ENCODE results near the gene TMEM119.
"Not testable (repeated sequence)": the region's sequence is repeated elsewhere in the genome, so short reads cannot be mapped to it uniquely, and the experiment has no call there.

TMEM119 gene

DNA sequence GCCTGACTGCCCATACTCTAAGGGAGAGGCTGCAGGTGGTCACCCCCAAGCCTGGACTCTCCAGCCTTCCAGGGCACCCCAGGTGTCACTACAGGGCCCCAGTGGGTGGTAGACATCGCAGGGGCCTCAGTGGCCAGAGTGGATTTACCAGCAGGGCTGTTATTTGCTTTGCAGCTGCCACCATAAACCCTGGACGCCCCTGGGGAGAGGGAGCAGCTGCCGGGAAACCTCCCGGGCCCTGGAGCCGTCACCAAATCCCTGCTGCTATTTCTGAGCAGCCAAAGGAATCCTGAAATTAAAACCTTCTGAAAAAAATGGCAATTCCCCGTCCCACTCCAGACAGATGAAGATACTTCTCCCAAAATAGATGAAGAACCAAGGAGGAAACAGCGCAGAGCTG lies 13.9 kb downstream of the TMEM119 start:
- DNase-seq (ENCODE audit: low spot score): no peak
- FAIRE-seq: no peak

DNA sequence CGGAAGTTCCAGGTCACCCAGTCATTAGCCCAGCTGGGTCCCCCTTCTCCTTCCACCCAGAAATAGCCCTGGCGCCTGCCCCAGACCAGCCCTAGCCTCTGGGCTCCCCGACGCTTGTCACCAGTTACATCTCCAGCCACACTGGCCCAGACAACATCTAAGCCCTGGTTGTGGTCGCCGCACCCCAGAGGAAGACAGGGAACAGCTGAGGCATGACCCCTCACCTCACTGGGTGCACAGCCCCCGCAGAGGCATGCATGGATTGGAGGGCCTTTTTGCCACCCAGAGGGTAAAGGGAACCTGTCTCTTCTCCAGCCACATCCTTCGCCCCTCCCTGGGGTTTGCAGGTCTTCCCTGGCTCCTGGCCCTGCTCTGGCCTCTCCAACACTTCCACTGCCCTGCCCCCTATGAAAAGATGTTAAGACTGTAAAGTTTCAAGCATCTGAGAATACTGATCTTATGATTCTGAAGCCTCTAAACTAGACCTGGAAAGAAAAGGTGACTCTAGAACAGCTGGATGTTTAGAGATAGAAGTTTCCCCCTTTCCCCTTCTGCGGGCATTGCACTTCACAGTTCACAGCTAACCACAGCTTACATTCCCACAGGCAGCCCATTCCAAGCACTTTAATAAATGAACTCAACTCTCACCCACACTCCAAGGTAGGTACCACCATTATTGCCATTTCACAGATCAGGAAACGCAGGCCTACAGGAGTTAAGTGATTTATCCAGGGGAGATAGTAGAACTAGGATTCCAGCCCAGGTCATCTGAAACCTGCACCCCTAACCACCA lies 14.7 kb downstream of the TMEM119 start:
- no peak for DNase-seq (ENCODE audit: low spot score)
- FAIRE-seq: no peak

DNA sequence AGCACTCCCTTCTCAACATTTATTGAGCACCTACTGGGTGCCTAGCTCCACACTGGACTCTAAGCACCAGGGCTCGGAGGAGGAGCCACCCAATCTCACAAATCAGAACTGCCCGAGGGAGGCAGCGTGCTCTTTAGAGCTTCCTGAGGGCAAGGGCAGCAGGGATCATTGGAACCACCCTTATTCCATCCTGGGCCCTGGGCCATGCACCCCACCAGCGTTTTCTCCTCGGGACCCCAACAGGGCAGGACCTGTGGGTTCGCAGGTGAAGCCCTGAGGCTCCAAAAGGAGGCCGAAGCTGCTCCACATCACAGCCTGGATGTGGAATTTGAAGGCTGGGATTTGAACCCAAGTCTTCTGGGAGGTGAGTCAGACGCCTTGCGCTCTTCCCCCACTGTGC lies 15.4 kb downstream of the TMEM119 start:
- FAIRE-seq (no peak), DNase-seq (ENCODE audit: low spot score) (no peak)

DNA sequence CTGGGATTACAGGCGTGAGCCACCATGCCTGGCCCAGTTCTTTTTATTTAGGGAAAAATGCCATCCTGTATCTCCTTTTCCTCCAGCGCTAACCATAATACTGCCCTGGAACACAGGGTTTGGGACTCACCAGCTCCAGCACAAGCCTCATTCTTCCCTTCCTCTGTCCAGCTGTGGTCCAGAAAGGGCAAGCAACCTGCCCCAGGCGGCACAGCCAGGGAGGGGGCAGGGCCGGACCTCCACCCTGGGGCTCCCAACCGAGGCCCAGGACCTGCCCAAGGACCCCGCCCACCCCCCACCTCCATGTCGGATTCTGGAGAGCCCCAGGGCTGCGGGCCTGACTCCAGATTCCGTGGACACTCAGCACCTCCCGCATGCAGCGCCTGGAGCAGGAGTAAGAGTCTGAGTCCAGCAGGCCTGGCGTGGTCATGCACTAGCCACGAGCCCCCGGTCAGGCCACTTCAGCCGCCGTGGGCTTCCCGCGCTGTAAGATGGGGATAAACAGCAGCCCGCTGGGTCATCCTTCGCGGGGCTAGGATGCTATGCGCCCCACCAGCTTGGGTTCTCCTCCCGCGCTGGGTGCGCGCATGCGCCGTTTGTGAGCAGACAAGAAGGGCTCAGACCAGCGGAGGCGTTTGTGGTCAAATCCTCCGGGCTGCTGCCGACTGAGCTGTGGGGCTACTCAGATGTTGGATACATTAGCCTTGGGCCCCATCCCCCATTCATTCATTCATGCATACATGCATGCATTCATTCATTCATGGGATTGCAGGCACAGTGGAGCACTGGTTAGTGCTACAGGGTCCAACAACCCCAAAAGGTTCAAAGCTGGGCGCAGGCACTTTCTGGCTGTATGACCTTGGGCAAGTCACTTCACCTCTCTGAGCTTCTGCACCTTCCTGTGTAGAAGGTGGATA lies 16.3 kb downstream of the TMEM119 start:
- DNase-seq (ENCODE audit: low spot score): no peak
- FAIRE-seq: no peak

DNA sequence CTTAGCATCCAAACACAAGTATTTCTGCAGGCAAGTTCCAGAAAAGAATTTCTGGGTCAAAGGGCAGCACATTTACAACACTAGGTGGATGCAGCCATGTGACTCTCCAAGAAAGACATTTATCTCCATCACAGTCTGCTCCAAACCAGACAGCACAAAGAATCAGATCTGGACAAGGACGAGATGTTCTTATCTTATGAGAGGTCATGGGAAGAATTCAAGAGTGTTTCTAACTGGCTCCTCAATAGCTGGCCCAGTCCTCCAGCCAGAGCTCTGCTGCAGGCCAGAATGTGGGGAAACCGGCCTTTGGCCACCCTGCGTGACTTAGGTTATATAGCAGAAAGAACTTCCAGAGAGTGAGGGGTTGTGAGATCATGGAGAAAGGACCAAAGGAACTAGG lies 17.4 kb downstream of the TMEM119 start:
- FAIRE-seq (no peak), DNase-seq (ENCODE audit: low spot score) (no peak)

DNA sequence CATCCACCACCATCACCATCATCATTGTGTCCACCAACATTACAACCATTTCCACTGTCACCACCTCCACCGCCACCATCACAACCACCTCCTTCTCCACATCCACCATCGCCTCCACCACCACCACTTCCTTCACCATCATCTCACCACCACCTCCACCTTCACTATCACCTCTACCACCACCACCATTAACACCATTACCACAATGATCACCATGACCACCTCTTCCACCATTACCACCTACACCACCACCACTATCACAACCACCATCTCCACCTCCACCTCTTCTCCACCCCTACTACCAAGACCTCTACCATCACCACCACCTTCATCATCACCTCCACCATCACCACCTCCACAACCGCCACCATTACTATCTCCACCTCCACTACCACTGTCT lies 19.1 kb downstream of the TMEM119 start:
- FAIRE-seq (no peak), DNase-seq (ENCODE audit: low spot score) (no peak)

DNA sequence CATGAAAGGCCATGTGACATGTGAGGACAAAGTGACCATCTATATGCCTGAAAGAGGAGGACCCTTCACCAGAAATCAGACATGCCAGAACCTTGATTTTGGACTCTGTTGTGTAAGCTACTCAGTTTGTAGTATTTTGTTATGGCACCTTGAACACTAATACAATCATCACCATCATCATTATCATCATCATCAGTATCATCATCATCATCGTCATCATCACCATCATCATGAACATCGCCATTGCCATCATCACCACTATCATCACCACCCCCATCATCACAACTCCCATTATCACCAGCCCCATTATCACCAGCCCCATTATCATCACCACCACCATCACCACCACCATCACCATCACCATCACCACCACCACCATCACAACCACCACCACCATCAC lies 19.6 kb downstream of the TMEM119 start:
- no peak for FAIRE-seq
- no peak for DNase-seq (ENCODE audit: low spot score)

DNA sequence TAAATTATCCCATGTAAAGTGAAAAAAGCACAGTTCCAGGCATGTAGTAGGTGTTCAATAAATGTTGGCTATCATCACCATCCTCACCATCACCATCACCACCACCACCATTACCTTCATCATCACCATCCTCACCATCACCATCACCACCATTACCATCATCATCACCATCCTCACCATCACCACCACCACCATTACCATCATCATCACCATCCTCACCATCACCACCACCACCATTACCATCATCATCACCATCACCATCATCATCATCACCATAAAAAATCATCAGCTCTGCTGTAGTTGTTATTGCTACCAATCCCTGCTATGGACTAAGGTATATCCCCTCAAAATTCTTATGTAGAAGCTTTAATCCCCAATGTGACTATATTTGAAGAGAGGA lies 20.4 kb downstream of the TMEM119 start:
- DNase-seq (ENCODE audit: low spot score) (no peak), FAIRE-seq (peak; percentile 72)

DNA sequence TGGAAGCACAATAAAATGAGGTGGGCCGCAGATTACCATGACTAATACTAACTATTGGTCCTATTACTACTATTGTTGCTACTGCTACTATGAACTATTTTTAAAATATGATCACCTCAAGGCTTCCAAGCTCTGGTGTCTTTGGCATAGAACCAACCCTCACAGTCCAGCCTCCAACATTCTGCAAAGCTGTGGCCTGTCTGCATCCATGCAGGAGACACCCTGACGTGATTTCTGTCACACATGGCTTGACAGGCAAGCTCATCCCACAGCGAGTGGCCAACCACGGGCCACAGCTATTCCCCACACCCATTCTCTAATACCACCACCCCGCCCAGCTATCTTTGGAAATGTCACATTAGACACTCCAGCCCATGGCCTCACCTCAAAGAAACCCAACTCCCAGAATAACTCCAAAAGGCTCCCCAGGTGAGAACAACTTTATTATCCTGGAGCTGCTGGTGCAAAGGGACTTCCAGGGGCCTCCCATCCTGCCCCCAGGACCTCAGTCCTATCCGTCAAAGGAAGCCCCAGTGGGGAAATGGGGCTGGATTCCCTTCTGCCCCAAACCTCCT lies 21.1 kb downstream of the TMEM119 start:
- no peak for FAIRE-seq
- no peak for DNase-seq (ENCODE audit: low spot score)

DNA sequence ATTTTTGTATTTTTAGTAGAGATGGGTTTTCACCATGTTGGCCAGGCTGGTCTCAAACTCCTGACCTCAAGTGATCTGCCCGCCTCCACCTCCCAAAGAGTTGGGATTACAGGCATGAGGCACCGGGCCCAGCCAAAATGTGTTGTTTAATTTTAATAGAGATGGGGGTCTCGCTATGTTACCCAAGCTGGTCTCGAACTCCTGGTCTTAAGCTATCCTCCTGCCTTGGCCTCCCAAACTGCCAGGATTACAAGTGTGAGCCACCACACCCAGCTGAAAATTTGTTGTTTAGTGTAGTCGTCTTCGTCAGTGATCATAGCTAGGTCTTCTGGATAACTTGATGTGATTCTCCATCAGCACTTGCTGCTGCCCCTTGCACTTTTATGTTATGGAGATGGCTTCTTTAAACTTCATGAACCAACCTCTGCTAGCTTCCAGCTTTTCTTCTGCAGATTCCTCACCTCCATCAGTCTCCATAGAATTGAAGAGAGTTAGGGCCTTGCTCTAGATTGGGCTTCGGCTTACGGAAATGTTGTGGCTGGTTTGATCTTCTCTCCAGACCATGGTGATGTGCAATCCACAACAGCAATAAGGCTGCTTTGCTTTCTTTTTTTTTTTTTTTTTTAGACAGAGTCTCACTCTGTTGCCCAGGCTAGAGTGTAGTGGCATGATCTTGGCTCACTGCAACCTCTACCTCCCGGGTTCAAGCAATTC lies 22.5 kb downstream of the TMEM119 start:
- no peak for FAIRE-seq
- DNase-seq (ENCODE audit: low spot score): no peak

DNA sequence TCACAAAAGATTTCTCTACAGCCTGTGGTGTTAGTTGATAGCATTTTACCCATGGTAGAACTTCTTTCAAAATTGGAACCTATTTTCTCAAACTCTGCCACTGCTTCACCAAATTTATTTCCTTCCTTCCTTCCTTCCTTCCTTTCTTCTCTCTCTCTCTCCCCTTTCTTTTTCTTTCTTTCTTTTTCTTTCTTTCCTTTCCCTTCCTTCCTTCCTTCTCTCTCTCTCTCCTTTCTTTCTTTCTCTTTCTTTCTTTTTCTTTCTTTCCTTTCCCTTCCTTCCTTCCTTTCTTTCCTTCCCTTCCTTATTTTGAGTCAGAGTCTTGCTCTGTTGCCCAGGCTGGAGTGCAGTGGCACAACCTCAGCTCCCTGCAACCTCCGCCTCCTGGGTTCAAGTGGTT lies 23.6 kb downstream of the TMEM119 start:
- FAIRE-seq; DNase-seq (ENCODE audit: low spot score): not testable (repeated sequence)

DNA sequence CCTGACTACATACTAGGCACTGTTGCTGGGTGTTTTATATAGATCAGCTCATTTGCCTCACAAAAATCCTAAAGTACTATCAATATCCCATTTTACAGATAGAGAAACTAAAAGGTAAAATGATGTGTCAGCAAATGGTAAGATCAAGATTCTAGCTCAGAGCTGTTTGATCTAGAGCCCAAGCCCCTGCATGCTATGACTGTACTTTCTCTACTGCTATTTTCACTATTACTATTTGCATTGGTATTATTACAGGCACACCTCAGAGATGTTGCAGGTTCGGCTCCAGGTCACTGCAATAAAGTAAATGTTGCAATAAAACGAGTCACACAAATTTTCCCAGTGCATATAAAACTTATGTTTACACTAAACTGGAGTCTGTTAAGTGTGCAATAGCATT lies 24.6 kb downstream of the TMEM119 start:
- DNase-seq (ENCODE audit: low spot score): no peak
- no peak for FAIRE-seq

DNA sequence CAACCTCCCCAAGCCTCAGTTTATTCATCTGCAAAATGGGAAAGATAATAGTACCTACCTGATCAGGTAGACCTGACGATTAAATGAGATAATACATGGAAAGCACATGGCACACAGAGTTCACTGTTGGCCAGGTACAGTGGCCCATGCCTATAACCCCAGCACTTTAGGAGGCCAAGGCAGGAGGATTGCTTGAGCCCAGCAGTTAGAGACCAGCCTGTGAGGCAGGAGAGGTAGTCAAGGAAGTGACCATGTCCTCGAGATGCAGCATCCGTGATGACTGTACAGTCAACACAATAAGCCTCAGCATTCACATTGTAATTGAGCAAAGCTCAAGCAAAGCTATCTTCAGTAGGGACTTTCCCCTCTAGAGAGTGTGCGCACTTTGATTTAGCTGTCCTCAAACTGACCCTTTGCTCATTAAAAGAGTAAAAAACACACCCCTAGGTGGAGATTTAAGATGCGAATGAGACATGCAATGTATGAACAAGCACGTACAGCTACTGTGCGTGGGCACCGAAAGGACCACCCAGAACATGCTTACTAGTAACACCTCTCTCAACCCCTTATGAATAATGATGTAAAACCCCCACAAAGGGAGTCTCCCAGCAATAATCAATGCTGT lies 25.6 kb downstream of the TMEM119 start:
- FAIRE-seq (no peak), DNase-seq (ENCODE audit: low spot score) (no peak)

DNA sequence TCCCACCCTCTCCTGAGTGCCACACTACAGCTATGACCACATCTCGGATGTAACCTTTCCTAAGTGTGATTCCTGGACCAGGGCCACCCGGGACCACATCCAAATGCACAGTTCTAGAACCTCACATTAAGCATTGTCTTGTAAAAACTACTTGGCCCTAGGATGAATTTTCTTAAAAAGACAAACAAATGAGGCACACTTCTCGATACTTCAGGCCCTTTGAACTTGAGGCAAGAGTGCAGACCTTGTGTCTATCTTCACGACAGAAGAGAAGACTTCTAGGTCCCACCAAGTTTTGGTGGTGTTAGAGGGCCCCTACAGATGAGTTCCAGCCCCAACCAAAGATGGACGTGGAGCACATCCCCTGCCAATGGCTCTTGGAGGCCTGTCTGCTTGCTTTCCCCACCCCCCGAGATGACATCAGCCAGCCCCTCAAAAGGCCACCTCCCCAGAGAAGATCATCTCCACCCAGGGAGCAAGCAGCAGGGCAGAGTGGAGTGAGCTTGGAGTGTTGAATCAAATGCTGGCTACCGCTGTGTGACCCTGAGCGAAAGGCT lies 26.2 kb downstream of the TMEM119 start:
- no peak for DNase-seq (ENCODE audit: low spot score)
- FAIRE-seq: no peak

DNA sequence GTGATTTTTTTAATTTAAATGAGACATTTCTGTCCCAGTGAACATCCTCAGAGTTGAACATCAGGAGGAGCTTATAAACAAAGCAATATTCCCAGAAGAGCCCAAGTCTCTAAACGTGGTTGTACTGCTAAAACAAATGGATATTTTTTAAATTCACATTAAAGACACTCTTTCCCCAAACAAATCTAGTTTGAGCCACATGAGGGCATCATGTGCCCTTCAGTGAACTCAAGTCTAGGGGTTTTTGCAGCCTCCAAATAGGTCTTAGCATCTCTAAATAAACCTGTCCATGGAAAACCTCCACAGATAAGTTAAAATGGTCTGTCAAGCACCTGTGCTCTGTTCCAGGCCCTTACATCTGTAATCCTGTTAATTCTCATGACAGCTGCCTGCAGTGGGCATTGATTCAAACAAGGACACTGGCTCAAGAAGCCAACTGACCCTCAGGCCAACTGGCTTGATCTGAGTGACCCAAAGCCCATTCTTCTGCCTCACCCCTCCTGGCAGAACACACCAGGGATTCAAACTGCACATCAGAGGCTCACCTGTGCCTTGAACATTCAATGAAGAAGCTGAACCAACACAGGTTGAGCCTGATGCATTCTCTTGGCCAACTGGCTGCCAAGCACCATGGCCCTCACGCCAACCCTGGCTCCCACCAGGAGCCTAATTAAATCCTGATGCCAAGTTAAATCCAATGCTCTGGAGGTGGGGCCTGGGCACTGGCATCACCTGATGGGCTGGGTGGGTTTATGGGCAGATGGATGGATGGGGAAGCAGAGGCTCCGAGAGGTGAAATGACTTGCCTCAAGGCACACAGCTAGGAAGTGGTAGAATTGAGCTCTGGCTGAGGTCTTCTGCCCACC lies 26.9 kb downstream of the TMEM119 start:
- DNase-seq (ENCODE audit: low spot score) (no peak), FAIRE-seq (no peak)

DNA sequence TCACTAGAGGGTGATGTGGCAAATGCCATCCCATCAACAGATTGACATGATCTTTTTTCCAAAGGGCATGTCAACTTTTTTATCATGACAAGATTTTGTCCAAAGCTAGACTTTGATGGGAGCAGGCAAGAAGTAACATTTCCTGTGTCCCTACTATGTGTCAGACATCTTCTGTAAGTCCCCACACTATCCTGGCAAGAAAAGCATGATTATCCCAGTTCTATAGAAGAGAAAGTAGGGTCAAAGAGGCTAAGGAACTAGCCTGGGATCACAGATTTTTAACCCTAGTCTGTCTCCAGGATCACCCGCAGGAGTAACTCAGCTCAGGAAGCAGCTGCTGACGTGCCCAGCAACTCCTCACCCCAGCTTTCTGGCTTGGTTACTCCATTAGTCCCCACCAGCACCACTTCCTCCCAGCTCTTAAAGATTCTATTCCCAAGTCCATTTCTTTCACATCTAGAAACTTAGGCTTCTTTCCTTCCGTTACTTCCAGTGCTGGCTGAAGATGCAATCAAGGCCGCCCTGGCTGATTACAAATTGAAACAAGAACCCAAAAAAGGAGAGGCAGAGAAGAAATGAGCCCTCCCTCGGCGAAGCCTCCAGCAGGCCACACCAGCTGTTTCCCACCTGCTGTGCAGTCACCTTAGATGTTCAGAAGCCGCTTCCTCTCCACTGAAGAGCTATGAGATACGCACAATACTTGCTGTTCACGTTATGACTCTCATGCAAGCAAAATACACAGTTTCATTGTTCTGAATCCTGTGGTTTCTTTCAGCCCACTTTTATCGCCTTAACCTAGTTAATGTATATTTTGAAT lies 29.3 kb downstream of the TMEM119 start:
- no peak for FAIRE-seq
- no peak for DNase-seq (ENCODE audit: low spot score)

DNA sequence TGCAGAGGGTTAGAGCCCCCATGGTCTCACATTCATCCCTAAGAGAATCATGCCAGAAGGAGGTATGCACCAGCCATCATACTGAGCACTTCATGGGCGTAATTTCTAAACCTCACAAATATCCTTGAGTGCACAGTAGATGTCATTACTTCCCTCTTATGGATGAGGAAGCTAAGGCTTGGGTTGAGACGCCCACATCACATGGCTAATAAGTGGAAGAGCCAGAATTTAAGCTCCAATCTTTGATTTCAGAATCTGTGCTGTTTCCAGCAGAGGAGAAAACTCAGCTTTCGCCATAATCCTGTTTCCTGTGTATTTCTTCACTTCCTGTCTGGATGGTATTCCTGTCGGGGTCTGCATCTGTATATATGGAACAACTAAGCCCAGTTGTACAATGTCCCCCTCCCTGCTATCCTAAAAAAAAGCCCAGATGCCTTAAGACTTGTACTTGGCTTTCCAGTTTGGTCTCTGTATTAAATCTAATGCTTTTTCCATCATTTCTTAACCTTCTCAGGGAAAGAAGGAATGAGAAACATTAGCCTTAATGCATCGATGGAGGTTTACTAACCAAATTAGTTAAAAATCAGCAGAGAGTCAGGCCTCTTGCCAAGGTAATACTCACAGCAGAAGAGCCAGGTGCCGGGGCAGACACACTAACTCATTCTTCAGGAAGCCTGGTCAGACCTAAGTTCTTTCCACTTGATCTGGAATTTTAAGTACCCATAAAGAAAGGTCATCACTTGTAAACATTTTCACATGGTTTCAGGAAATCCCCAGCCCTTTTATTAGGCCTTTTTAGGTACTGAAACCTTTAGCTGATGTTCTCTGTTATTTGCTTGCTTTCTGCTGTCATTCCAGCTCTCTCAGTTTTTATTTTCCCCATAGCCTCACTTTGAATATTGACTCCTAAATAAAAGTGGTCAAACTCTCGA lies 30.2 kb downstream of the TMEM119 start:
- DNase-seq (ENCODE audit: low spot score): no peak
- no peak for FAIRE-seq

DNA sequence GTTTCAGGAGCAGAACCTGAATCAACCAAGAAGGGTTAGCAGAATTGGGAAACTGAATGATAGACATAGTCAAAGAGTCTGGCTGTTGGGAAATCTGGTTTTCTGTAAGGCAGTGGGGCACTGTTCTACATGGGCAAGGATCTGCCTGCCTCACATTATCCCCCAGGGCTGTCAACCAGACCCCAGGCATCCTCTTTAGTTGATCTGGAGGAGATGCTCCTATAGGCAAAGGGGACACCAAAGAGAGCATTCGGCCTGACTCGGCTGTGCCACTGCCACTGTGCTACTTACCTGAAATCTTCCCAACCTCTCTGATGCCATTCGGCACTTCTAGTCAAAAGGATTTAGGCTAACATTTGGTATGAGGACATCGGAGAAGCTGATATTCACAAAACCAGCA lies 31.4 kb downstream of the TMEM119 start:
- FAIRE-seq: no peak
- no peak for DNase-seq (ENCODE audit: low spot score)

Data from urothelium cell line (cell line).